Measurements from ENCODE around the gene AKAP6.

AKAP6 gene

DNA sequence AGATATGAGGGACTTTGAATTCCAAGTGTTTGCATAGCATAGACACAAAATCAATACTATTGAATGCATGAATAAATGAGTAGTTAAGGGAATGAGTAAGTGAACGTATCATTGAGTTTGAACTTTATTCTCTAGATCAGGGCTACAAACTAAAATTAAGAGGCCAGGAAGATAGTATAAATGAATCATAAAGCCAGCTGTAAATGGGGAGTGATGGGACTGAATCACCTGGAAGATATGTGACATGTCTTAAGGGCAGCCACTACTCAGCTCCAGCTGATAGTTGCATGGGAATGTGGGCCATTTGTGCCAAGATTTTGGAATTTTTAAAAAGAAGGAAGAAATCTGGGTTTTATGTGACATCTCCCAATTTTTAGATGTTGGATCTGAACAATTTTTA lies 229.9 kb downstream of the AKAP6 start:
- Histone ChIP-seq H3K36me3 (ENCODE audit: control insufficient read depth, low read length) (no peaks in the 10 kb centered on the region), H3K9me2 (replicated peaks; ENCODE audit: control insufficient read depth, low read length) (no peaks in the 10 kb centered on the region), H3F3A (ENCODE audit: control insufficient read depth, insufficient read depth) (no peaks in the 10 kb centered on the region), H3K9me3 (ENCODE audit: control insufficient read depth, insufficient read depth, low read length) (no peaks in the 10 kb centered on the region), H3K4me1 (ENCODE audit: control insufficient read depth, low read length) (no peaks in the 10 kb centered on the region), H3K27me3 (ENCODE audit: control insufficient read depth, low read length) (no peaks in the 10 kb centered on the region), H3K27ac (ENCODE audit: low read depth, low read length) (no peak overlapping the region), H4K20me1 (ENCODE audit: control insufficient read depth, insufficient read depth, low read depth, low read length) (no peaks in the 10 kb centered on the region), H3K79me2 (ENCODE audit: control insufficient read depth, low read length) (no peaks in the 10 kb centered on the region), H3K4me2 (ENCODE audit: low read length) (no peak overlapping the region), H3K4me3 (ENCODE audit: low read length) (no peak overlapping the region)
- TF ChIP-seq CTCF (IDR thresholded peaks at IDR 0.05; ENCODE audit: low read depth, low read length, poor library complexity, severe bottlenecking) = no peak
- no peak for TF ChIP-seq EZH2phosphoT487 (IDR thresholded peaks at IDR 0.05; ENCODE audit: borderline replicate concordance, low read length)

DNA sequence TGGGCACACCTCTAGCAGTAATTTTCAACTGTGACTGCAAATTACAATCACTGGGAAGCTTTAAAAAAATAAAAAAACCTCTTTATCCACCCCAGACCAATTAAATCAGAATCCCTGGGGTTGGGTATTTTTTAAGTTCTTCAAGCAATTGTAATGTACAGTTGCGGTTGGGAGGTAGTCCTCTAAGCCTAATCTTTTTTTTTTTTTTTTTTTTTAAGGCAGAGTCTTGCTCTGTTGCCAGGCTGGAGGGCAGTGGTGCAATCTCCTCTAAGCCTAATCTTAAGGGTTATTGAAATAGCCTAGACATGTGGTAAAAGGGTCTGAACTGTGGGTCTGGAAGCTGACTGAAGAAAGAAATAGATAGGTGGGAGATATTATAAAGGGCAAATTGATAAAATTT lies 230.5 kb downstream of the AKAP6 start:
- Histone ChIP-seq H3K27ac (ENCODE audit: low read depth, low read length) (no peak overlapping the region), H3K36me3 (ENCODE audit: control insufficient read depth, low read length) (no peaks in the 10 kb centered on the region), H3K4me2 (ENCODE audit: low read length) (no peak overlapping the region), H3K4me1 (ENCODE audit: control insufficient read depth, low read length) (no peaks in the 10 kb centered on the region), H3K9me2 (replicated peaks; ENCODE audit: control insufficient read depth, low read length) (no peaks in the 10 kb centered on the region), H3K27me3 (ENCODE audit: control insufficient read depth, low read length) (no peaks in the 10 kb centered on the region), H3K4me3 (ENCODE audit: low read length) (no peak overlapping the region), H3K79me2 (ENCODE audit: control insufficient read depth, low read length) (no peaks in the 10 kb centered on the region), H3K9me3 (ENCODE audit: control insufficient read depth, insufficient read depth, low read length) (no peaks in the 10 kb centered on the region), H3F3A (ENCODE audit: control insufficient read depth, insufficient read depth) (no peaks in the 10 kb centered on the region), H4K20me1 (ENCODE audit: control insufficient read depth, insufficient read depth, low read depth, low read length) (no peaks in the 10 kb centered on the region)
- no peak for TF ChIP-seq EZH2phosphoT487 (IDR thresholded peaks at IDR 0.05; ENCODE audit: borderline replicate concordance, low read length)
- no peak for TF ChIP-seq CTCF (IDR thresholded peaks at IDR 0.05; ENCODE audit: low read depth, low read length, poor library complexity, severe bottlenecking)

GRCh38 chr14:32560209-32560857 lies 231.2 kb downstream of the AKAP6 start:
- Histone ChIP-seq H3K79me2 (ENCODE audit: control insufficient read depth, low read length) (no peaks in the 10 kb centered on the region), H3K9me2 (replicated peaks; ENCODE audit: control insufficient read depth, low read length) (no peaks in the 10 kb centered on the region), H3K4me2 (ENCODE audit: low read length) (no peak overlapping the region), H3K36me3 (ENCODE audit: control insufficient read depth, low read length) (no peaks in the 10 kb centered on the region), H3K27me3 (ENCODE audit: control insufficient read depth, low read length) (no peaks in the 10 kb centered on the region), H3K4me3 (ENCODE audit: low read length) (no peak overlapping the region), H4K20me1 (ENCODE audit: control insufficient read depth, insufficient read depth, low read depth, low read length) (no peaks in the 10 kb centered on the region), H3K9me3 (ENCODE audit: control insufficient read depth, insufficient read depth, low read length) (no peaks in the 10 kb centered on the region), H3F3A (ENCODE audit: control insufficient read depth, insufficient read depth) (no peaks in the 10 kb centered on the region), H3K27ac (ENCODE audit: low read depth, low read length) (no peak overlapping the region), H3K4me1 (ENCODE audit: control insufficient read depth, low read length) (no peaks in the 10 kb centered on the region)
- TF ChIP-seq CTCF (IDR thresholded peaks at IDR 0.05; ENCODE audit: low read depth, low read length, poor library complexity, severe bottlenecking) (peak; percentile 80), EZH2phosphoT487 (IDR thresholded peaks at IDR 0.05; ENCODE audit: borderline replicate concordance, low read length) (no peak)
